Aorta (tissue), 5 donors: ENCODE data around the gene GGA1. TPM values are rescaled to one million over a fixed set of nuclear protein-coding genes. Genes with fewer than 3 reads are reported as not detected.

Experiments used
- ATAC-seq: fragments of 200-7000 bp; cut with Tn5 transposase; one replicate; pipeline ENCODE4 v1.9.1; 2022; ENCODE audit warnings: moderate library complexity; ENCODE audit not compliant: low FRiP score
- DNase-seq, 2 donors: peaks; one replicate each; pipeline ENCODE4 v3.0.0-alpha.2; 2020
- H3K27ac ChIP-seq, 2 donors: one replicate each; pipeline ENCODE4 v1.5.1; 2013; ENCODE audit warnings: low read length in 2 of 2, mild to moderate bottlenecking in 2 of 2, moderate library complexity in 2 of 2, control low read depth in 1 of 2, inconsistent platforms in 1 of 2, low read depth in 1 of 2
- H3K27me3 ChIP-seq, 2 donors: one replicate each; pipeline ENCODE4 v1.6.1; 2013; ENCODE audit warnings: control low read depth in 1 of 2, low read length in 1 of 2, mild to moderate bottlenecking in 1 of 2, moderate library complexity in 1 of 2; ENCODE audit not compliant: insufficient read depth in 2 of 2, control insufficient read depth in 1 of 2
- H3K36me3 ChIP-seq, 2 donors: one replicate each; pipeline ENCODE4 v1.6.1; 2013; ENCODE audit warnings: control low read depth in 1 of 2, low read length in 1 of 2, mild to moderate bottlenecking in 1 of 2; ENCODE audit not compliant: insufficient read depth in 2 of 2, control insufficient read depth in 1 of 2
- H3K4me1 ChIP-seq, 2 donors: one replicate each; pipeline ENCODE4 v1.6.1; 2013; ENCODE audit warnings: low read length in 2 of 2, control low read depth in 1 of 2, mild to moderate bottlenecking in 1 of 2, moderate library complexity in 1 of 2; ENCODE audit not compliant: insufficient read depth in 2 of 2, control insufficient read depth in 1 of 2
- H3K4me3 ChIP-seq, 2 donors: one replicate each; pipeline ENCODE4 v1.5.1; 2013; ENCODE audit warnings: low read length in 2 of 2, control low read depth in 1 of 2, mild to moderate bottlenecking in 1 of 2
- H3K9me3 ChIP-seq: one replicate; pipeline ENCODE4 v1.6.1; 2013; ENCODE audit warnings: mild to moderate bottlenecking, low read length; ENCODE audit not compliant: control insufficient read depth
- WGBS, 2 donors: extraction: QIAGEN DNeasy Blood & Tissue Kit; methylation state at CpG; one replicate each; pipeline ENCODE4 v1.1.7; 2013; 5-methylcytosine and 5-hydroxymethylcytosine counted together
- intact Hi-C, 2 donors: fragments of 100-400 bp; cut with DNase I; formaldehyde crosslinking; loops; one replicate each; pipeline versions ENCODE4 v1.14.2 to v1.15.0; 2022
- polyA plus RNA-seq, 2 donors: library from polyadenylated mRNA; stranded (reverse); fragments of 200-250 nt; gene quantifications; one replicate each; pipeline ENCODE4 v1.2.3, GENCODE V29; 2013
- total RNA-seq, 2 donors: library from RNA; stranded (reverse); fragmentation: NEBNext Ultra II Directional; extraction: Animal tissue kit (Norgen Biotek cat#: 25700); gene quantifications; one replicate each; pipeline ENCODE4 v1.2.1, GENCODE V29; 2021
- donor health status: healthy with polysubstance abuse.
- donor health status: Bipolar disorder and iron deficiency.
- donor health status: DM: no; HTN: no; CAD: no.
- donor health status: DM: no; HTN: no; CAD: no.
- donor health status: DM: yes; HTN: yes; CAD: no.

The GGA1 gene
- total and polyA plus RNA-seq, 4 donors, result 14.4 to 68.7 (median 49.2) TPM

DNA sequence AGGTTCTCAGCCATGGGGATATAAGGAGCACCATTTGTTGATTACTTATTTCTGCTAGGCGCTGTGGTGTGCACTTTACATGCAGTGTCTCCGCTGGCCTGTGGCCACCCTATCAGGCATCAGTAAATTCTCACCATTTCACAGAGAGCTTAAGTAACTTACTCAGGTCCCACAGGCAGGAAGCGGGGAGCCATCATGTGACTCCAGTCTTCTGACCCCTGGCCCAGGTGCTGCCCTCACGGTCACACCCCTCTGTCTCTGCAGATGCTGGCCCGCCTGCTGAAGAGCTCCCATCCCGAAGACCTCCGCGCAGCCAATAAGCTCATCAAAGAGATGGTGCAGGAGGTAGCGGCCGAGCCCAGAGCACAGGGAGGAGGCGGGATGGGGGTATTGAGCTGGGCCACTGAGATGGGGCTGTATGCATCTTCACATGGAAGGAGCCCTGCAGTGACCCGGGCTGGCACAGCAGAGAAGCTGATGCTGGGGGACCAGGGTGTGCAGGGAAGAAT is 12.8 kb downstream of the GGA1 start:
- Histone ChIP-seq H3K27me3 (no peaks in the 10 kb centered on the region), H3K4me3 (no peak overlapping the region), H3K4me1 (no peaks in the 10 kb centered on the region), H3K27ac (no peak overlapping the region), H3K9me3 (no peaks in the 10 kb centered on the region), H3K36me3 (peaks cover 0 to 2% of the 10 kb centered on the region in 2 donors)
- DNase-seq, result no peak
- intact Hi-C loops, result loop anchor here in 1 of 2 donors (5.0 kb wide), 1 partner anchor 61 kb away; no protein-coding TSS in a partner anchor
- 84 to 92% methylated on average over 12 of the region's 12 CpGs for WGBS, 2 donors
- no peak for ATAC-seq

GRCh38 chr22:37623075-37624016 is 14.7 kb downstream of the GGA1 start:
- Histone ChIP-seq H3K27ac (no peak overlapping the region), H3K4me3 (no peak overlapping the region), H3K4me1 (no peaks in the 10 kb centered on the region), H3K27me3 (no peaks in the 10 kb centered on the region), H3K9me3 (no peaks in the 10 kb centered on the region), H3K36me3 (no peaks in the 10 kb centered on the region)
- ATAC-seq (peak; percentile 68), DNase-seq (peak in 1 of 2 donors; percentile 90)
- intact Hi-C loops, result loop anchor here in 1 of 2 donors (5.0 kb wide), 1 partner anchor 59 kb away; no protein-coding TSS in a partner anchor
- WGBS, 2 donors, result 65 to 70% methylated on average over 22 of the region's 22 CpGs

GRCh38 chr22:37624017-37624365 is 15.4 kb downstream of the GGA1 start:
- Histone ChIP-seq H3K27ac (no peak overlapping the region), H3K4me3 (no peak overlapping the region), H3K4me1 (no peaks in the 10 kb centered on the region), H3K9me3 (no peaks in the 10 kb centered on the region), H3K27me3 (no peaks in the 10 kb centered on the region), H3K36me3 (no peaks in the 10 kb centered on the region)
- WGBS, 2 donors, result 78 to 81% methylated on average over 6 of the region's 6 CpGs
- ATAC-seq (no peak), DNase-seq (no peak)
- intact Hi-C loops, result loop anchor here in 1 of 2 donors (5.0 kb wide), 1 partner anchor 58 kb away; no protein-coding TSS in a partner anchor

DNA sequence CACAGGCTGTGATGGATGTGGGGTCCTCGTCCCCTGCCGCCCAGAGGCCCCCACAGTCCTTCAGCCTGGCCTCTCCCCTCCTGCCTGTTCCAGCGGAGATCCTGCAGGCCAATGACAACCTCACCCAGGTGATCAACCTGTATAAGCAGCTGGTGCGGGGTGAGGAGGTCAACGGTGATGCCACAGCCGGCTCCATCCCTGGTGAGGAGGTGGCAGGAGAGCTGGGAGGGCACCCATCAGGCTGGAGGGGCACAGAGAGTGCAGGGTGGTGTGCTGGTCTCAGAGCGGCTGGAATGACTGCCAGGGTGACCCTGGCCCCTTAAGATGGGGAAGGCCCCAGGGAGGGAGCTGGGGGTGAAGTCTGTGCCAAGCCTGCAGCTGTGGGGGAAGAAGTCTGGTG is 16.2 kb downstream of the GGA1 start:
- WGBS, 2 donors, result 92 to 96% methylated on average over 7 of the region's 7 CpGs
- intact Hi-C loops, result loop anchor here in 1 of 2 donors (5.0 kb wide), 1 partner anchor 57 kb away; no protein-coding TSS in a partner anchor

DNA sequence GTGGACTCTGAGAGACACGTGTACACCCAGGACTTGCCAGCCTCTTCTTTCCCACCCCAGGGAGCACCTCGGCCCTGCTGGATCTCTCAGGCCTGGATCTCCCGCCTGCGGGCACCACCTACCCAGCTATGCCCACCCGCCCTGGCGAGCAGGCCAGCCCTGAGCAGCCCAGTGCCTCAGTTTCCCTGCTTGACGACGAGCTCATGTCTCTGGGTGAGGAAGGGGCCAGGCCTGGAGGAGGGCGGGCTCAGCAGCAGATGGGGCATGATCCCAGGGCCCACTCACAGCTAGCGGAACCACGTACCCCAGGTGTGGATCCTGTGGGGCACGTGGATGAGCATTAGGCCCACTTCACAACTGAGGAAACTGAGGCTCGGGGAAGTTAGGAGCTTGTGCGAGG is 17.1 kb downstream of the GGA1 start:
- intact Hi-C loops, result no loop called here
- no peak overlapping the region for H3K4me3 ChIP-seq
- DNase-seq, result no peak
- no peaks in the 10 kb centered on the region for H3K36me3 ChIP-seq
- H3K4me1 ChIP-seq, result no peaks in the 10 kb centered on the region
- H3K27ac ChIP-seq, result peak overlapping the region; percentile 3 to 49
- no peaks in the 10 kb centered on the region for H3K27me3 ChIP-seq
- 70 to 73% methylated on average over 14 of the region's 14 CpGs for WGBS, 2 donors
- H3K9me3 ChIP-seq, result no peaks in the 10 kb centered on the region
- ATAC-seq, result no peak

More for the DNA sequence above, 16.2 kb downstream of the GGA1 start:
- no peaks in the 10 kb centered on the region for H3K4me1 ChIP-seq
- H3K4me3 ChIP-seq, result no peak overlapping the region
- DNase-seq (no peak), ATAC-seq (no peak)
- H3K36me3 ChIP-seq, result no peaks in the 10 kb centered on the region
- H3K27ac ChIP-seq, result no peak overlapping the region
- H3K9me3 ChIP-seq, result no peaks in the 10 kb centered on the region
- no peaks in the 10 kb centered on the region for H3K27me3 ChIP-seq

DNA sequence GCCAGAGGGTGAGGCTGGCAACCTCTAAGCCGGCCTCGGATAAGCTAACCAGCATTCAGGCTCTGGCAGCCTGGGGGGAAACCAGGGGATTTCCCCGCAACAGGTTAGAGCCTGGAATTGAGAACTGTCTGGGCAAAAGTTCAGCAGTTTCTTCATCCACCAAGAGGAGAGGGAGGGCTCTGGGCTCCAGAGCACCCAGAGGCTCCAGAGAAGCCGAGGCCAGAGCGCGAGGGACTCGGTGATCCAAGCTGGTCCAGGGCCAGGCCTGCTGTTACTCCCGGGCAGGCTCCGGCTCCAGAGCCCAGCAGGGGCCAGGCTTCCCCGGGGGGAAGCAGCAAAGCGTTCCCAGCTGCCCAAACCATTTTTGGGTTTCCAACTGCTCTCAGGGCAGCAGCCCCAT is 17.5 kb downstream of the GGA1 start:
- no peaks in the 10 kb centered on the region for H3K27me3 ChIP-seq
- ATAC-seq (peak; percentile 67), DNase-seq (peak; percentile 86 to 91)
- no peak overlapping the region for H3K4me3 ChIP-seq
- 13 to 14% methylated on average over 11 of the region's 11 CpGs for WGBS, 2 donors
- peak overlapping the region; percentile 3 to 66 for H3K27ac ChIP-seq
- no peaks in the 10 kb centered on the region for H3K4me1 ChIP-seq
- H3K36me3 ChIP-seq, result no peaks in the 10 kb centered on the region
- H3K9me3 ChIP-seq, result no peaks in the 10 kb centered on the region
- intact Hi-C loops, result no loop called here

- Histone ChIP-seq H3K27ac (peak overlapping the region in 1 of 2 donors; percentile 66), H3K27me3 (no peaks in the 10 kb centered on the region), H3K4me1 (no peaks in the 10 kb centered on the region), H3K36me3 (no peaks in the 10 kb centered on the region), H3K9me3 (no peaks in the 10 kb centered on the region), H3K4me3 (no peak overlapping the region)
- 67 to 68% methylated on average over 13 of the region's 13 CpGs for WGBS, 2 donors
- no peak for DNase-seq
- ATAC-seq, result no peak
- intact Hi-C loops, result no loop called here
These were observed 18.0 kb downstream of the GGA1 start for GRCh38 chr22:37626556-37627075.

- Histone ChIP-seq H3K9me3 (no peaks in the 10 kb centered on the region), H3K4me1 (no peaks in the 10 kb centered on the region), H3K36me3 (no peaks in the 10 kb centered on the region), H3K4me3 (no peak overlapping the region), H3K27ac (no peak overlapping the region), H3K27me3 (no peaks in the 10 kb centered on the region)
- no peak for ATAC-seq
- intact Hi-C loops, result no loop called here
- DNase-seq, result no peak
- 76 to 79% methylated on average over 6 to 7 of the region's 7 CpGs for WGBS, 2 donors
These were observed 18.5 kb downstream of the GGA1 start for GRCh38 chr22:37627121-37627520.
